CD1c-positive myeloid dendritic cell (primary cell): Measurements from ENCODE around the gene EPN1.
A peak's percentile ranks its signal among the peaks of the same experiment; 100 is the strongest.

Source experiments
- DNase-seq: peaks from one replicate; pipeline ENCODE4 v3.0.0-alpha.2; 2016; ENCODE audit errors: extremely low spot score

The EPN1 gene

DNA sequence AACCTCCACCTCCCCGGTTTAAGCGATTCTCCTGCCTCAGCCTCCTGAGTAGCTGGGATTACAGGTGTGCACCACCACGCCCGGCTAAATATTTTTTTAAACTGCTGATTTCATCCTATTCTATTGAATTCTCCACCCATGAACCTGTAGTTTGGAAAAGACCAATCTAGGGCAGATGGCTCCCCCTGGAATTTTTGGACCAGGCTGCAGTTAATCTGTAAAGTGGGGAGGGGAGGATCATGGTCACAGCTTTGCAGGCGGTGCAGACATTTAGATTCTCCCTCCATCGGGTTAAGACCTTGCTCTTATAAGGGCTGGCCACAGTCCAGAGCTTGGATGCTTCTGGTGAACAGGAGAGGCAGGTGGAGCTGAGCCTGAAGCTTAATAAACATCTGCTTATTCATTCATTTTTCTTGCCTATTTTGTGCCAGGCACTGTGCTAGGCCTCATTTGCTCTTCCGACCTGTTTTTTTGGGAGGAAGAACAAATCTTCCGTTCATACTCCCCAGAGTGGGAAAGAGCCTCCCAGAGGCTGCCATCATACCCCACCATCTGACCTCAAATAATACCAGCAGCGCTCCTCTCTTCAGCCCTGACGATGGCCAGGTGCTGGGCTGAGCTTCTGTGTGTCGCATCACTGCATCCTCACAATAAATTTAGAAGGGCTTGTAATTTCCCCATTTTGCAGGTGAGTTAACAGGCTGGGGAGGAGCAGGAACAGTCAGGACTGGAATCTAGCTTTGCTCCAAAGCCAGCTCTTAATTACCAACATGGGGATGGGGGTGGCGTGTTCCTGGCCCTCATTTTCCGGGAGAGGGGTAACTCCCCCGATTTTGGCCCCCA lies 27.9 kb upstream of the EPN1 start:
- no peak for DNase-seq

DNA sequence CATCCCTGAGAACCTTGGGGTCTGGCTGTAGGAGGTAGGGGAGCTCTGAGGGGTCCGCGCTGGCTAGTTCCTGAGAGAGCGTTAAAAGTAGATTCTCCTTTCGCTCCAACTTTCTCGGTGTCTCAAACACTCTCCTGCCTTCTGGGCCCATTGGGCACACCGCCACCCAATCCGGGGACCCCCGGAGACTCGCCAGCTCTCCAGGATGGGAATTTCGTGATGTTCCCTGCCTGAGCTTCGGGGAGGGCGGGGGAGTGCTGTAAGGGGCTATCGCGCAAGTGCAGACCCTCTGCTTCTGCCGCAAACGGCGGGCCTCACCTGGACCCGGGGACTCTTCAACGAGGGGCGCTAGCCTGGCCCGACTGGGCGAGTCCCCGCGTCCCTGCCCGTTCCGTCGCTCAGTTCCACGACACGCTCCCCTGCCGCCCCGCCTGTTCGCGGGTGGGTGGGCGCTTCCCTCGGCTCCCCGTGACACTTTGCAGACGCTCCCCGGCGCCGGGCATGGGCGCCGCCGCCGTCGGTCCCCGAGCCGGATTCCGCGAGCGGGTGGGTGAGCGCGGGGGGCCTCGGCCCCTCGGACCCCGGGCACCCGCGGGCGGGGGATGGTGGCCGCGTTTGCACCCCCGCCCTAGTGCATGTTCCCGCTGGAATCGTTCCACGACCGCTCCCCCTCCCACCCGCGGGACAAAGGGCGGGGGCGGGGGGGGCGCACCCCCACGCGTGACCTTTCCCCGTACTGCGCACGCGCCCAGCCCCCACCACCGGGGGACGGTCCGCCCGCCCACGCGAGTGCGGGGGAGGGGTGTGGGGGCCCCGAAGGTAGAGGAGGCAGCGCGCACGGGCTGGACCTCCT lies 27.1 kb upstream of the EPN1 start, which contains the start of gene CCDC106:
CCDC106 (plus strand) TSS at position 481 of the 853 bp plus-strand sequence. CDS start 835 bp downstream, outside the sequence.
- DNase-seq = peak; percentile 51

DNA sequence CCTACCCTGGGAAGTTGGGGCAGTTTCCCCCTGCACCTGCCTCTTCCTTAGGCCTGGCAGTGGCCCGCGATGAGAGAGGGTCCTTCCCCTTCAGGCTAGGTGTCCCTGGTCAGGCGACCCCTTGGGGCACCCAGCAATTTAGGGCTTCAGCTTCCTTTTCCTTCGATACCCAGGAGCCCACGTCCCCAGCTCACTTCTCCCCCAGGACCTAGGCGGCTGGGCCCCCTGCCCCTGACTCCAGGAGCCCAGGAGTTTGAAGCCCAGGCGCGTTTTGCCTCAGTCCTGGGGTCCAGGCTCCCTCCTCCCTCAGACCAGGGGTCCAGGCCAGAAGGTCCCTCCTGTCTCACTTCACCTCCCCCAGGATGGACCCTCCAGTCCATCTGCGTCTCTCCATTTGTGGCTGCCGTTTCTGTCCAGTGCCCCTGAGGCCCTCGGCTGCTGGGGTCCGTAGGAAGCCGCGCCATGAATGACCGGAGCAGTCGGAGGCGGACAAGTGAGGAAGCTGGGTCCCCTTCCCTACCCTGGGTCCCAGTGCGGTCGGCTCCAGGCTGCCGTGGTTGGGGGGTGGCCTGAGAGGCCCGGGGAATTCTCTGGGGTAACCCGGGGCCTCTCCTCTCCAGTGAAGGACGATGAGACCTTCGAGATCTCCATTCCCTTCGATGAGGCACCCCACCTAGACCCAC lies 26.3 kb upstream of the EPN1 start:
- DNase-seq = no peak

DNA sequence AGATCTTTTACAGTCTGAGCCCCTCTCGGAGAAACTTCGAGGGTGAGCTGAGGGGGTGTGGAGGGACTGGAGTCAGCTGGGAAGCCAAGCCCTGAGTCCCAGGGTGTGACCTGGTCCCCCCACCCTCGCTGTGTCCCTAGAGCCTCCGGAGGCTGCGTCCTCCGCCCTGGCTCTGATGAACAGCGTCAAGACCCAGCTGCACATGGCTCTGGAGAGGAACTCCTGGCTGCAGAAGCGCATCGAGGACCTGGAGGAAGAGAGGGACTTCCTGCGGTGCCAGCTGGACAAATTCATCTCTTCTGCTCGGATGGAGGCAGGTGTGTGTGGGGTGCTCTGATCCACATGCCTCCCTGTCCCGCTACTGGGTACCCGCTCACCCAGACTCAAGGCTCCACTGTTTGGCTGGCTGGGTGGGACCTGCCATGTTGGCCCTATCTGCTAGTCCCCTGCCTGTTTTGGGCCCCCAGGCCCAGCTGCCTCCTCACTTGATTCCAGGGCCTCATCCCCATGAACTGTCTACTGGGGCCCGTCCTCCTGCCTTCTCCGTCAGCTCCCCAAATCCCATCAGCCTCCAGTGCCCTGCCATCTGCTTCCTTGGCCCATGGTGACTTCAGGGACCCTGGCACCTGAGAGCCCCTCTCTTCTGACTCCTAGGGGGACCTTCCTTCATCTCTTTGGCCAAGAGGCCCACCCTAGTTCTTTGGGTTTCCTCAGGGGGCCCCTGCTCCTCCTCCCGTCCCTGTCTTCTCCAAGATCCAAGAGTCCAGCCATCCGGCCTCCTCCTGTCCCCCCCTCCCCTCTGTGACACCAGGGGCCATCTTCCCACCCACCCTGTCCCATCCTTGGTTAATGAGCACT lies 25.5 kb upstream of the EPN1 start:
- no peak for DNase-seq

DNA sequence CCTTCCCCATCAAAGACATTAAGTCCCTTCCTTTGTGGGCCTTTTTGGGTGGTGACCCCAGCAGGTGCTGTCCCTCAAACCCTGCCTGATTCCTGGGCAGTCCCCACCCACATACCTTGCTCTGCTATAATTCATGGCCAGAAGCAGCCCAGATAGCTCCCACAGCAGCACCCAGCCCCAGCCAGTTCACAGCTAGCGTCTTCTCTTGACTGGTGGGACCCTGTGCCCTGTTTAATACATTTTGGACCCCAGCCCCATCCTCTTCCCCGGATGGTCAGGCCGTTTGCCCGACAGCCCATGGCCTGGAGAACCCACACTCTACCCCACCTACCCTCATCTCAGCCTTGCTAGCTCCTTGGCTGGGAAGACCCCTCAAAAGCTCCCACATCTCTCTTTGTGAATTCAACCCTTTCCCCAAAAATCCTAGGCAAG lies 24.9 kb upstream of the EPN1 start:
- no peak for DNase-seq

DNA sequence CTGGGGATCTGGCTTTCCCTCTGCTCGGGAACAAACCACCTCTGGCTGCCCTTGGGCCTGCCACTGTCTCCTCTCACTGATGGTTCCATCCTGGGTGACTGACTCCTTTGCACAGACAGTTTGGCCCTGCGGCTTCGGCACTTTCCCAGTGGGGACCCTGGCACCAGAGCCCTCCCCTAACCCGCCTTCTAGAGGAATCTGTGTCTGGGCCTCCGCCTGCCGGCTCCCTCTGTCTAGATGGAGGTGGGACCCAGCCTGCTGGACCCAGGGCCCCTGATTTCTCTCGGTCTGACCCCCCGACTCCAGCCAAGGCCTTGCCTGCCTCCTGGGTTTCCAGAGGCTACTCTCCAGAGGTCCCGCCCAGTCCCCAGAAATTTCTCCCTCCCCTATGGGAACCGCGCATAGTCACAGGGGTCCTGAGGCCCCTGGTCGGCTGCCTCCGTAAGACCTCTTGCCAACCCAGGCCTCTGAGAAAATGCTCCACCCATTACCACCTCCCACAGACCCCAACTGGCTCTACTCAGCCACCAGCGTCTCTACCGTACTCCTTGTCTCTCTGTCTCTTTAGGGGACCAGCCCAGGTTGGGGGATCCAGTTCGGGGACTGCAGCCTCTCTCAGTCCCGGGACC lies 24.3 kb upstream of the EPN1 start:
- DNase-seq = no peak

DNA sequence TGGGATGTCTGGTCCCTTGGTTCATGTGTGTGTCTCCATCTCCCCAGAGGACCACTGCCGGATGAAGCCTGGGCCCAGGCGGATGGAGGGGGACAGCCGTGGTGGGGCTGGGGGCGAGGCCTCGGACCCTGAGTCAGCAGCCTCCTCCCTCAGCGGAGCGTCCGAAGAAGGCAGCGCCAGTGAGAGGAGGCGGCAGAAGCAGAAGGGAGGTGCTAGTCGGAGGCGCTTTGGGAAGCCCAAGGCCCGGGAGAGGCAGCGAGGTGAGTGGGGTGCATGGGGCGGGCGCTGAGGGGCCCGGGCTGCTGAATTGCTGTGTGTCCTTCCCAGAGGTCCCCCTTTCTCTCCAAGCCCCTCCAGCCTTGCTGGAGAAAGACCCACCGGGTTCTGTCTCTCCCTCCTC lies 23.8 kb upstream of the EPN1 start:
- no peak for DNase-seq

DNA sequence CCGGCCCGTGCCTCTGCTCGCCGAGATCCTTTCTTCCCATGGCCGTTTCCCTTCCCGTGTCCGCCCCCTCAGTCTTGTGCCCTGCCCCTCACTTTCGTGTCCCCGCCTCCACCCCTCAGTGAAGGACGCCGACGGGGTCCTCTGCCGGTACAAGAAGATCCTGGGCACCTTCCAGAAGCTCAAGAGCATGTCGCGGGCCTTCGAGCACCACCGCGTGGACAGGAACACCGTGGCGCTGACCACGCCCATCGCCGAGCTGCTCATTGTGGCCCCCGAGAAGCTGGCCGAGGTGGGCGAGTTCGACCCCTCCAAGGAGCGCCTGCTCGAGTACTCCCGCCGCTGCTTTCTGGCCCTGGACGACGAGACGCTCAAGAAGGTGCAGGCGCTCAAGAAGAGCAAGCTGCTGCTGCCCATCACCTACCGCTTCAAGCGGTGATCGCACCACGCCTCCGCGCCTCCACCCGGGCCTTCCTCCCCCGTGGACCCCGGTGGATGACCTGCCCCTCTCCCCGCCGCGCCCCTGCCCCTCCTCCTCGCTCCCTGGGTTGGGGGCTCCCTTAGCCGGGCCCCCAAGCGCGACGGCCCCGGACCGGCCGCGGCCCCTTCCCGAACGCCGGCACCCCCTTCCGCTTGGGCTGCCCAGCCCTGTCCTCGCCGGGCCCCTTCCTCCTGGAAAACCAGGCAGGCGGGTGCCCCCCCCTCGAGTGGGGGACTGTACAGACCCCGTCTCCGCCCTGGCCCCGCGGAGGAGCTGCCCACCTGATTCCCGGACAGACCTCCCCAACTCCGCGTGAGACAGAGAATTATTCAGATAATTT lies 22.5 kb upstream of the EPN1 start:
- DNase-seq = no peak

DNA sequence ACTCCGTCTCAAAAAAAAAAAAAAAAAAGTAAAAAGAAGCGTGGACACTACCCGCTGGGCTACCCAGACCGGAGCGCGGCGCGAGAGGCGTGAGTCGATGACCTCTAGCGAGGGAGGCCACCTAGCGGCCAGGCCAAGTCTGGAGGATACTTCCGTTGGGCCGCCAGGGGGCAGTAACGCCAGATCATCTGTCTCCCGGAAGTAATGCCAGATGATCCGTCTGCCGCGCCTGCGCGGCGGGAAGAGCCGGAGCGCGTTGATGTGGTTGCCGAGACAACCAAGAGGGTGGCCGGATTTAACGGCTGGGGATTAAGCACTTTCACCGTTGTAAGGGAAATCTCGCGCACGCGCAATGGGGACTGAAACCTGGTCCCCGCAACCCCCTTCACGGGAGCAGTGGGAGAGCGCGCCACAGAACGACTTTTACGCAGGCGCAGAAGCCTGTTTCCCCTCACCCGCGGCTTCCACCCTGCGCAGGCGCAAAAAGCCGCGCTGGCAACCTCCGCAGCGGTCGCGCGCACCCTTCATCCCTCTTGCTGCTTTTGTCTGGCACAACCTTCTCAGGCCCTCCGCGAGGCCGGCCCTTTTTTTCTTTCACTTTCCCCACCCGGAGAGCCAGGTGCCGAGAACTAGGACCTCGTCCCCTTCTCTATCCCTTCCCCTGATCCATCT lies 21.2 kb upstream of the EPN1 start:
- peak; percentile 99 for DNase-seq

DNA sequence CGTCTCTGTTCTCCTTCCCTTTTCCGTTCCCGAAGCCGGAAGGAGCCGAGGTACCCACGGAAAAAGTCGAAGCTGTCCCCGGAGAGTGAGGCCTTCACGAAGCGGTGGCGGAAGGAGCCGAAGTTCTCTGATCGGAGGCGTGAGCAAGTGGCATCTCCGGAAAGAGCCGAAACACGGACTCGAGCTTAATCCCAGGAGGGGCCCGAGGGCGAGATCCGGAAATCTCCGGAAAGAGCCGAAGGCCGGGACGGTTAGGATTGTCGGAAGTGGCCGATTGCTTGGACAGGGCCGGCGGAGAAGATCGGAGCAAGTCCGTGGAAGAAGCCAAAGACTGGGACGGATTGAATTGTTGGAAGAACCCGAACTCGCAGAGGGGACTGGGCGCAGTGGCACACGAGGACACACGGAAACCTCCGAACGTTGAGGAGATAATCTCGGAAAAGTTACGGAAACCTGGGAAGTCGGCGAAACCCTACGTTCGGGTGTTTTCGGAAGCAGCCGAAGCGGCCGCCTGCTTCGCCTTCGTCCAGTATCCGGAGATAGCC lies 20.6 kb upstream of the EPN1 start:
- peak; percentile 100 for DNase-seq

DNA sequence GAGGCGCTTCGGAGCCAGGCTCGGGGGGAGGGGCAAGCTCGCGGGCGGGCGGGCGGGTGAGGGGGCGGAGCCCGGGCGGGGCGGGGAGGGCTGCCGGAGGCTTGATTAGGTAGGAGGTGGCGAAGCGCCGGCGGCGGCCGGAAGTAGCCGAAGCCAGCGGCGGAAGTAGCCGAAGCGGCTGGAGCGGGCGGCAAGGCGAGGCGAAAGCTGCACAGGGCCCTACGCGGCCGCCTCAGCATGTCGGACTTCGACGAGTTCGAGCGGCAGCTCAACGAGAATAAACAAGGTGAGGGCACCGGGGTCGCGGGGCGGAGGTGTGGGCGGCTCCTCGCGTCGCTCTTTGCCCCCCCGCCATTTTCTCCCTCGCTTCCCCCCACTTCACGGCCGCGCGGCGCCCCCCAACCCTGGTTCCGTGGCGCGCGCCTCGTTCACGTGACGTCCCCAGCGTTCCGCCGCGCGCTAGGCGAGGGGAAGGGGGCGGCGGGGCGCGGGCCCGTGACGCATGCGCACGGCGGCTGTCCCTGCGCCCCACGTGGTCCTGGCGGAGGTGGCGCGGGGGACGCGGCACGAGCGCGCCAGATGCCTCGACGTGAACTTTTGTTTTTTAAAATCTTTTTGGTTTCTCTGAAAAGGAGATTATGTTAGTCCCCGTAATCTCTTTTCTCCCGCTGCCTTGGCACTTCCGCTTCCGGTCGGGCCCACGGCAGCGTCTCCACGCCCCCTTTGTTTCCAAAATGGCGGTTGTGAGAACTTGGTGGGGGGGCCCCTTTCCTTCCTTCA lies 20.0 kb upstream of the EPN1 start, which contains the start of gene U2AF2:
U2AF2 (plus strand) TSS at position 168 of the 780 bp plus-strand sequence; CDS start at position 238, 70 bp downstream.
- DNase-seq = peak; percentile 97

DNA sequence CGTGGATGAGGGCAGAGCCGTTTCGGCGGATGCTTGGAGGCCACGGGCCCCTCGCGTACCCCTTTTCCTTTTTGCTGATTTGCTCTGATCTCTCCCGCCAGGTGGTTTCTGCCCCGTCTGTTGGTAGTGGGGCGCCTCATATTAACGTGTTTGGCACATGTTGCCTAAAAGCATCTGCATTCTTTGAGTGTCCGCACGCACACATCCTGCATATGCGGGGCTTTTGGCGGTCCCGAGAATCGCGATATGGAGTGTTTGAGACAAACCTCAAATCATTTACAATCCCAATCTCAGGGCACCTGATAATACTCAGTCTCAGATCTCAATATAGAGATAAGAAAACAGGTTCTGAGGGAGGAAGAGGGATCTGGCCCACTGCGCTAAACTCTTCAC lies 19.4 kb upstream of the EPN1 start:
- no peak for DNase-seq

DNA sequence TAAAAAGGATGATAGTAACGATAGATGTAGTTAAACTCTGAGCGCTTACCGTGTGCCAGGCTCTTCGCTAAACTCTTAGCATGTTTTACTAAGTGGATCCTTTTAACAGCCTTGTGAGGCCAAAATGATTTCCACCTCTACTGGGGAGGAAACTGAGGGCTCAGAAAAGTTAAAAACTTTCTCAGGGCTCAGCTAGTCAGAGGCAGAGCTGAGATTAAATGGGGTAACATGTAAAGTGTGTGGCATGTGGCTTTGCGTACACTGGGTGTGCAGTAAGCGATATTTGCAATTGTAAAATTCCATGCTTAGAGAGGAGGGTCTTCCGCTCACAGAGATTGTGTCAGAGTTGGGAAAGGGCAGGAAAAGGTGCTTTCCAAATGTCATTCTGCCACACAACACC lies 18.5 kb upstream of the EPN1 start:
- DNase-seq = no peak

DNA sequence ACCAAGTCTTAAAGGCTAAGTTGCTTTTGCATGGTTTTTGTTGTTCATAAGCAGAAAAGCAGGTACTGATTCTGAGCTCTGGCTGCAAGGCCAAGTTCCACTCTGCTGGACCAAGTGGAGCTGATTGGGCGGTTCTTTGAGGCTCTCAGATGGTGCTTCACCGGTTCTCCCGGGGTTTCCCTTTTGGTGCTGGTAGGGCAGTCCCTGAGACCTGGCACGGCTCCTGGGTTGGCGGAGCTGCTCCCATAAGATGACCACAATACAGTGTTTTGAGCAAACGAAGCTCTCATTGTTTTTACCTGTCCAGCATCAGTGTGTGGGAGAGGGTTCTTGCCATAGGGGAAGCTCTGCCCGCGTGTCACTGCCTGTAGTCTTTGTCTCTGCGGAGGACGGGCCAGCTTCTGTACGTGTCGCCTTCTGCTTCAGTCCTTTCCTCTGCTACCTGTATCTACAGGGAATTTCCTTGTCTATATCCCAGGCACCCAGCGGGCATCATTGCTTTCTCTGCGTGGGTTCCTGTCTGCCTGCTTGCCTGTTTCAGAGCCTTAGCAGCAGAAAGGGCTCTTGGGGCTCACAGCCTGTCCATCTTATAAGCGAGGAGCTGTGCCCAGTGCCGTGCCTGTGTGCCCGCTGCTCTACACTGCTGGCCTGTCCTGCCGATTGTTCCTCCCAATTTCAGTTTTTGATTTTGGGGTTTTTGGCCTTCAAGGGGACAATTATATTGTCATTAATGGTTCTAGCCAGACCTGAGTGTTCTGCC lies 17.9 kb upstream of the EPN1 start:
- no peak for DNase-seq

DNA sequence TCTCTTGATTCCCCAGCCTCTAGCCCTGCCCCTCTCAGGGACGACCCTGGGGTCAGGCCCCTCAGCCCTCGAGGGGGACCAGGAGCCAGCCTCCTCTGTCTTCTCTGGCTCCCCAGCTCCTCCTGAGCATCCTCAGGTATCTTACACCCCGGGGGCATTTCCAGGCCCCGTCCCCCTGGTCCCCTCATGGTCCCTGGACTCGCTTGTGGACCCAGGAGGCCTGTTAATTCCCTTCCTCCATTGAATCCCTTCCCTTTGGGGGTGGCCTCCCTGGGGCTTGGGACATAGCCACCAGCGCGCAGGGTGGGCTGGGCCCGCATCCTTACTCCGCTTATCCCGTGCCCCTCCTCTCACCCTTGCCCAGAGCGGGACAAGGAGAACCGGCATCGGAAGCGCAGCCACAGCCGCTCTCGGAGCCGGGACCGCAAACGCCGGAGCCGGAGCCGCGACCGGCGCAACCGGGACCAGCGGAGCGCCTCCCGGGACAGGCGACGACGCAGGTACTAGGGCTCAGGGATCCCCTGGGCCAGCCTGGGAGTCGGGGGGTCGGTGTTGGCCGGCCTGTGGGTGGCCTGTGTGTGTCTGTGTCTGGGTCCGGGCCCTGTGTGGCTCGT lies 16.1 kb upstream of the EPN1 start:
- no peak for DNase-seq

DNA sequence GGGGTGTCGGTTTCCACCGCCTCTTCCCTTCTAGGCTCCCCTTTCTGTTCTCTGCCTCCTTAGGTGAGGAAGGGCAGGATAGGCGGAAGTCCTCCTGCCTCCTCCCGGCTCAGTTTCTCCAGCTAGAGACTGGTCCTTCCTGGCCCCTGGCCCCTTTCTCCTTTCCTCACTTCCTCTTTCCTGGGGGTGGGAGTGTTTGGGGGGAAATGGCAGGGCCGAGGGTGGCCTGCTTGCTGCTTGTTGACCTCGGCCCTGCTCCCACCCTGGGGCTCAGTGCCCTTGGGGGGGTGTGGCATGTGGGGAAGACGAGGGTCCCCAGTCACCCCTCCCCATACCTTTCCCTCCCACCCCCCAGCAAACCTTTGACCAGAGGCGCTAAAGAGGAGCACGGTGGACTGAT lies 15.2 kb upstream of the EPN1 start:
- DNase-seq = no peak

DNA sequence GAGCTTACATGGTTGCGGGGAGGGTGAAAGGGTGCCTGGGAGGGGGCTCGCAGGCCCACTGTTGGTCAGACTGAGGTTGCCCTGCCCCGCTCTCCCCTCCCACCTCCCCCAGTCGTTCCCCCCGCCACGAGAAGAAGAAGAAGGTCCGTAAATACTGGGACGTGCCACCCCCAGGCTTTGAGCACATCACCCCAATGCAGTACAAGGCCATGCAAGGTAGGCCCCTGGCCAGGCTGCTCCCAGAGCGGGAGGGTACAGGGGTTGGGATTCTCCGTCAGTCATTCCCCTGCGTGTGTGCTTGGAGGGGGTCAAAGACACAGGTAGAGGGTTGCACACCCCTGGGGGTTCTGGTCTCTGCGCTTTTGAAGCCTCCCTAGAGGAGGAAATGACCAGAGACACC lies 14.6 kb upstream of the EPN1 start:
- no peak for DNase-seq
